ENCODE measurements around the gene CAD. TPM values are rescaled to one million over a fixed set of nuclear protein-coding genes. Genes with fewer than 3 reads are reported as not detected.

The CAD gene
- total and polyA plus RNA-seq, 2 donors (not counting 3 experiments of a cell fraction or from before 2014, with no cell fraction given): 60.3 to 91.4 TPM

DNA sequence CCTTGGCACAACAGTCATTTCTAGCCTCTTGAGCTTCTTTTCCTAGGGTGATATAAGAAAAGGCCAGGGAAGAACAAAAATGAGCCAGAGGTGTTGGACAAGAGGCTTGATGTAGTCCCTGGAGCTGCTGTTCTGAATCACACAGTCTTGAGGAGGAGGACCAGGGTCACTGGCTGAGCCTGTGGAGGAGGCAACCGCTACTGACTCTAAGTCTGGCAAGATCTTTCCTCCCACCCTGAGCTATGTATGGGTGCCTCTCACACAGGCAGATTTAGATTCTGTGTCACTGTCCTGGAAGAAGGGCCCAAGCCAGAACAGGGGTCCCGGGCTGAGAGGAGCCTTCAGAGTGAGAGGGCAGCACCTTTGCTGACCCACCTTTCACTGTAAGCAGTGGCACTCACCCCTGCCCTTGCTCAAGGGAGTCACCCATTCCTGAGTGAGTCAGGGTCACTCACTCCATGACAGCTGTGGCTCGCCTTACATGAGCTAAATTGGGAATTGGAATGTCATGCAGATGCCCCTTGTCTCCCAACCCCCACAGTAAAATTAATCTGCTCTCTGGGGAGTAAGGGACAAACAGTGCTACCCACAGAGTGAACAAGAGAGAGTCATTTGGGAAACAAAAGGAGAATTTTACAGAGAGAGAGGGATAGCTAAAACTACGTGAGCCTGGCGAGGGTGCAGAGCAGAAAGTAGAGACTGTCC is 64.8 kb downstream of the CAD start, which contains the start of gene TRIM54:
TSS of gene TRIM54 (plus strand) at position 575 of the 705 bp plus-strand sequence. CDS start 303 bp downstream, outside the sequence.
- ChIA-PET CTCF (interaction anchor here (1.3 to 9.1 kb wide), 10 partner anchors 9 to 197 kb away, joined by 3 to 143 read pairs (median 42); partner anchors contain the start of genes PREB and SLC30A3), POLR2A (no interaction called here)
- no peak within 1 kb of the TSS for H3K4me3 ChIP-seq (replicated peaks in 1 of 3; ENCODE audit: insufficient read depth in 1 of 3, low read depth in 1 of 3, low read length in 3 of 3)
- no peak within 1 kb of the TSS for H3K9ac ChIP-seq (replicated peaks; ENCODE audit: extremely low read depth, insufficient read depth, low read length)
- H3K27me3 ChIP-seq (ENCODE audit: control insufficient read depth in 2 of 2, insufficient read depth in 2 of 2, low read length in 2 of 2): no peaks in the 10 kb centered on the region
- no peaks in the 10 kb centered on the region for H3K79me2 ChIP-seq (ENCODE audit: control insufficient read depth, insufficient read depth, low read length)
- no peak within 1 kb of the TSS for H3K4me2 ChIP-seq (ENCODE audit: insufficient read depth, low read length)
- H3K9me3 ChIP-seq (replicated peaks; ENCODE audit: control insufficient read depth, insufficient read depth, low read length): no peaks in the 10 kb centered on the region
- no peak within 1 kb of the TSS for H3K27ac ChIP-seq (ENCODE audit: insufficient read depth, low read depth, low read length)
- no peaks in the 10 kb centered on the region for H4K20me1 ChIP-seq (replicated peaks; ENCODE audit: control insufficient read depth, extremely low read depth, insufficient read depth, low read length)
- TF ChIP-seq MYC (IDR thresholded peaks at IDR 0.05; ENCODE audit: low read depth, low read length) (no peak), GATA2 (IDR thresholded peaks at IDR 0.05; ENCODE audit: insufficient read depth, insufficient read length, low read depth, low read length) (no peak), JUN (IDR thresholded peaks at IDR 0.05; ENCODE audit: borderline replicate concordance, insufficient read depth, insufficient read length, low read depth) (no peak), POLR2A (IDR thresholded peaks at IDR 0.05; ENCODE audit: low read depth, low read length) (no peak), FOS (IDR thresholded peaks at IDR 0.05; ENCODE audit: borderline replicate concordance, insufficient read depth, low read length) (no peak)
- TF ChIP-seq, protein P1, sequence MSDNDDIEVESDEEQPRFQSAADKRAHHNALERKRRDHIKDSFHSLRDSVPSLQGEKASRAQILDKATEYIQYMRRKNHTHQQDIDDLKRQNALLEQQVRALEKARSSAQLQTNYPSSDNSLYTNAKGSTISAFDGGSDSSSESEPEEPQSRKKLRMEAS (IDR thresholded peaks at IDR 0.05; ENCODE audit: insufficient read depth, insufficient read length): no peak
- FAIRE-seq: no peak
- H3K9me1 ChIP-seq (replicated peaks; ENCODE audit: control insufficient read depth, extremely low read depth, insufficient read depth, low read length): no peaks in the 10 kb centered on the region
- peak within 1 kb of the TSS; percentile 9 for H2AFZ ChIP-seq (ENCODE audit: low read depth, low read length)
- DNase-seq (ENCODE audit: low read depth, low spot score): no peak
- no peaks in the 10 kb centered on the region for H3K36me3 ChIP-seq (ENCODE audit: control insufficient read depth in 2 of 2, extremely low read depth in 1 of 2, insufficient read depth in 2 of 2, low read length in 2 of 2)
- intact Hi-C loops (cut with micrococcal nuclease) (loop anchor here (10.0 kb wide), 1 partner anchor 317 kb away; no protein-coding TSS in a partner anchor), dilution Hi-C loops (cut with MboI; ENCODE audit: extremely low pct_ligation_motif_present, low sequenced_read_pairs) (no loop called here)
- BruUV-seq (replicated peaks): no TSS peak
- peaks cover 6% of the 10 kb centered on the region for H3K4me1 ChIP-seq (ENCODE audit: control insufficient read depth, extremely low read depth, insufficient read depth, low read length)

DNA sequence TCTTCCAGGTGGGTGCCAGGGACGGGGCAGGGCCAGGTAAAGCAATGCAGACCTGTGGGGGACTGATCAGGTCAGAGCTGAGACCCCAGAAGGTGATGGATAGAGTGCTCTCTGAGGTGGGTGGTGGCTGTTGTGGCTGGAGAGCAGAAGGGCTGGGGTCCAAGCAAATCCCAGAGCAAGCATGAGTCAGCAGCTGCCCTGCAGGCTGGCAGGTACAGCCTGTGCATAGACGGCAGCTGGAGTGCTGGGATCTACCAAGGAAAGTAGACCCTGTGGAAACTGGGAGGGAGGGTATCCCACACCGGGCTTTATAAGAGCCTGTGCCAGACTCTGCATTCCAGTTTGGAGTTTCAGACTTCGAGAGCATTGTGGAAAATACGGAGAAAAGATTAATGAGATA is 65.7 kb downstream of the CAD start:
- no TSS peak for BruUV-seq (replicated peaks)
- FAIRE-seq: no peak
- no peaks in the 10 kb centered on the region for H3K36me3 ChIP-seq (ENCODE audit: control insufficient read depth in 2 of 2, extremely low read depth in 1 of 2, insufficient read depth in 2 of 2, low read length in 2 of 2)
- intact Hi-C loops (cut with micrococcal nuclease) (loop anchor here (10.0 kb wide), 1 partner anchor 318 kb away; no protein-coding TSS in a partner anchor), dilution Hi-C loops (cut with MboI; ENCODE audit: extremely low pct_ligation_motif_present, low sequenced_read_pairs) (no loop called here)
- H2AFZ ChIP-seq (ENCODE audit: low read depth, low read length): no peak overlapping the region
- DNase-seq (ENCODE audit: low read depth, low spot score): peak; percentile 45
- H3K9me3 ChIP-seq (replicated peaks; ENCODE audit: control insufficient read depth, insufficient read depth, low read length): no peaks in the 10 kb centered on the region
- TF ChIP-seq EZH2 (IDR thresholded peaks at IDR 0.05; ENCODE audit: borderline replicate concordance, low read depth, low read length, severe bottlenecking): no peak
- TF ChIP-seq FOS (IDR thresholded peaks at IDR 0.05; ENCODE audit: borderline replicate concordance, insufficient read depth, low read length): no peak
- no peak for TF ChIP-seq GATA2 (IDR thresholded peaks at IDR 0.05; ENCODE audit: insufficient read depth, insufficient read length, low read depth, low read length)
- TF ChIP-seq, protein P1 (IDR thresholded peaks at IDR 0.05; ENCODE audit: insufficient read depth, insufficient read length): no peak
- TF ChIP-seq POLR2AphosphoS5 (IDR thresholded peaks at IDR 0.05; ENCODE audit: insufficient read depth, low read depth, low read length): no peak
- H3K4me1 ChIP-seq (ENCODE audit: control insufficient read depth, extremely low read depth, insufficient read depth, low read length): peaks cover 12% of the 10 kb centered on the region
- no peaks in the 10 kb centered on the region for H4K20me1 ChIP-seq (replicated peaks; ENCODE audit: control insufficient read depth, extremely low read depth, insufficient read depth, low read length)
- POLR2A ChIA-PET: no interaction called here
- CTCF ChIA-PET: interaction anchor here (1.2 to 9.1 kb wide), 8 partner anchors 8 to 198 kb away, joined by 3 to 143 read pairs (median 42); partner anchors contain the start of gene SLC30A3
- H3K79me2 ChIP-seq (ENCODE audit: control insufficient read depth, insufficient read depth, low read length): no peaks in the 10 kb centered on the region
- H3K27ac ChIP-seq (ENCODE audit: insufficient read depth, low read depth, low read length): no peak overlapping the region
- no peak overlapping the region for H3K4me2 ChIP-seq (ENCODE audit: insufficient read depth, low read length)
- no peak overlapping the region for H3K4me3 ChIP-seq (replicated peaks in 1 of 3; ENCODE audit: insufficient read depth in 1 of 3, low read depth in 1 of 3, low read length in 3 of 3)
- no peaks in the 10 kb centered on the region for H3K9me1 ChIP-seq (replicated peaks; ENCODE audit: control insufficient read depth, extremely low read depth, insufficient read depth, low read length)
- H3K27me3 ChIP-seq (ENCODE audit: control insufficient read depth in 2 of 2, insufficient read depth in 2 of 2, low read length in 2 of 2): no peaks in the 10 kb centered on the region
- H3K9ac ChIP-seq (replicated peaks; ENCODE audit: extremely low read depth, insufficient read depth, low read length): no peak overlapping the region
